Fibroblast of the conjunctiva (primary cell): Measurements from ENCODE around the gene CFAP43.

Experiments
- DNase-seq: peaks from one replicate; pipeline ENCODE4 v3.0.0-alpha.2; 2010; ENCODE audit warnings: low read depth

The CFAP43 gene

GRCh38 chr10:104139221-104139620 lies 92.9 kb downstream of the CFAP43 start:
- DNase-seq: no peak

- no peak for DNase-seq
These were observed 94.0 kb downstream of the CFAP43 start for GRCh38 chr10:104138131-104138530.

GRCh38 chr10:104130041-104130440 lies 102.1 kb downstream of the CFAP43 start:
- DNase-seq: no peak

- no peak for DNase-seq
These were observed 104.0 kb downstream of the CFAP43 start for GRCh38 chr10:104128214-104128613.

- no peak for DNase-seq
These were observed 104.8 kb downstream of the CFAP43 start for GRCh38 chr10:104127411-104127810.

- no peak for DNase-seq
These were observed 108.8 kb downstream of the CFAP43 start for GRCh38 chr10:104123397-104123796.

GRCh38 chr10:104122225-104123107 lies 109.7 kb downstream of the CFAP43 start:
- no peak for DNase-seq

GRCh38 chr10:104121485-104122224 lies 110.5 kb downstream of the CFAP43 start, which contains the start of gene SFR1:
TSS of gene SFR1 (plus strand) at chr10:104122171. CDS start at chr10:104122184, 13 bp downstream.
- peak; percentile 98 for DNase-seq

- DNase-seq: peak; percentile 97
These were observed 111.2 kb downstream of the CFAP43 start for GRCh38 chr10:104120903-104121484.

GRCh38 chr10:104120512-104120902 lies 111.7 kb downstream of the CFAP43 start:
- no peak for DNase-seq

GRCh38 chr10:104119996-104120395 lies 112.2 kb downstream of the CFAP43 start:
- DNase-seq: no peak

- DNase-seq: no peak
These were observed 114.3 kb downstream of the CFAP43 start for GRCh38 chr10:104117839-104118323.

GRCh38 chr10:104113376-104113956 lies 118.7 kb downstream of the CFAP43 start:
- no peak for DNase-seq

- DNase-seq: no peak
These were observed 122.1 kb downstream of the CFAP43 start for GRCh38 chr10:104109908-104110662.

- no peak for DNase-seq
These were observed 127.2 kb downstream of the CFAP43 start for GRCh38 chr10:104104926-104105325.

GRCh38 chr10:104104418-104104817 lies 127.7 kb downstream of the CFAP43 start:
- DNase-seq: no peak

- DNase-seq: no peak
These were observed 128.2 kb downstream of the CFAP43 start for GRCh38 chr10:104103956-104104355.

- DNase-seq: no peak
These were observed 130.3 kb downstream of the CFAP43 start for GRCh38 chr10:104101902-104102301.

GRCh38 chr10:104100795-104101194 lies 131.4 kb downstream of the CFAP43 start:
- no peak for DNase-seq

- no peak for DNase-seq
These were observed 132.2 kb downstream of the CFAP43 start for GRCh38 chr10:104099941-104100340.

GRCh38 chr10:104099269-104099668 lies 132.9 kb downstream of the CFAP43 start:
- DNase-seq: no peak
